ENCODE measurements around the gene REEP1. TPM values are rescaled to one million over a fixed set of nuclear protein-coding genes. Genes with fewer than 3 reads are reported as not detected.

REEP1 gene
- total RNA-seq, 4 donors from 2014 or later: 0.39 to 3.3 (median 1.7) TPM

DNA sequence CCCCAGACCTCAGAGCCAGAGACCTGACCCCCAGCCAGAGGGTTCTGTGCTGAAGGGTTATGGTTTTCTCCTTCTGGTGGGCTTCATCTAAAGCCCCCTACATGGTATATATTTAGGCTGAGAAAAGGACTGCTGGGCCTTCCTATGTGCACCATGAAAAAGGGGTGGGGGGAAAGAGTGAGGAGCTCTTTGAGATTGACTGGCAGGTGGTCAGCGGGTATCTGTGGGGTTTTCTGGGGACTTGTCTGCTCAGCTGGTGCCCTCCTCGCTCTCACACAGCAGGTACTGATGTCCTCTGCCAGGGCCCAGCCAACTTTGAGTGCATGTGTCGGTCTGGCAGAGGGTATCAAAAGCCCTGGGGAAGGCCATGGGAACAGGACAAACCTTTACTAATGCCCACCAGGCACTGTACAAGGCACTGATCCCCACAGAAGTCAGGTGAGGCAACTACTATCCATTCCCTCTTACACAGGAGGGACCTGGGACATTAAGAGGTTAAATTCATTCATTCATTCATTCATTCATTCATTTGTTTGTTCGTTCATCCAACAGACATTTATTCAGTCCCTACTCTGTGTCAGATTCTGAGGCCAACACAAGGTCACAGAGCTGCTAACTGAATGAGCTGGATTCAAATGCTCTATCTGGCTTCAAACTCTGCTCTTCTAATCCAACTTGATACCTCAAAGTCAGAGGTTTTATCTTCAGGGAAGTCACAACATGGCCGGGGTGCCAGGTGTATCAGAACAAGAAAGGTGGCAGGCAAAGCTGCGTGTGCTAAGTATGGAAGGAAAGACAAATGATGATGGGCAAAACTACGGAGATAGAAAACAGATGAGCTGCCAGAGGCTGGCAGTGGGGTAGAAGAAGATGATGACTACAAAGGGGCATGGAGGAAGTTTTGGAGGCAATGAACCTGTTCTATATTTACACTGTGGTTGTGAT is 44.6 kb downstream of the REEP1 start:
- H3K4me3 ChIP-seq: no peak overlapping the region
- TF ChIP-seq EP300 (IDR thresholded peaks at IDR 0.05) (no peak), CTCF (IDR thresholded peaks at IDR 0.05) (no peak), POLR2A (IDR thresholded peaks at IDR 0.05) (no peak)
- H3K36me3 ChIP-seq: no peaks in the 10 kb centered on the region
- peaks cover 0 to 2% (median 0%) of the 10 kb centered on the region in 4 donors for H3K4me1 ChIP-seq
- H3K27me3 ChIP-seq: no peaks in the 10 kb centered on the region
- peak overlapping the region in 1 of 4 donors; percentile 22 for H3K27ac ChIP-seq
- DNase-seq (ENCODE audit: low spot score in 2 of 2): no peak
- WGBS, 2 donors: 83 to 85% methylated on average over 7 of the region's 7 CpGs
- H3K9me3 ChIP-seq: no peaks in the 10 kb centered on the region

- Histone ChIP-seq H3K27me3 (no peaks in the 10 kb centered on the region), H3K9me3 (no peaks in the 10 kb centered on the region), H3K4me3 (no peak overlapping the region), H3K36me3 (no peaks in the 10 kb centered on the region), H3K27ac (peak overlapping the region in 1 of 4 donors; percentile 2), H3K4me1 (no peaks in the 10 kb centered on the region)
- TF ChIP-seq POLR2A (IDR thresholded peaks at IDR 0.05) (no peak), EP300 (IDR thresholded peaks at IDR 0.05) (no peak), CTCF (IDR thresholded peaks at IDR 0.05) (no peak)
- 76 to 79% methylated on average over 4 of the region's 4 CpGs for WGBS, 2 donors
- no peak for DNase-seq (ENCODE audit: low spot score in 2 of 2)
These were observed 46.1 kb downstream of the REEP1 start for GRCh38 chr2:86291328-86291662.

- 63 to 76% methylated on average over 5 of the region's 5 CpGs for WGBS, 2 donors
- TF ChIP-seq POLR2A (IDR thresholded peaks at IDR 0.05) (no peak), CTCF (IDR thresholded peaks at IDR 0.05) (no peak), EP300 (IDR thresholded peaks at IDR 0.05) (no peak)
These were observed 46.7 kb downstream of the REEP1 start for GRCh38 chr2:86290596-86291327.

GRCh38 chr2:86286516-86286915 is 50.9 kb downstream of the REEP1 start:
- Histone ChIP-seq H3K27ac (no peak overlapping the region), H3K36me3 (no peaks in the 10 kb centered on the region), H3K27me3 (no peaks in the 10 kb centered on the region), H3K4me1 (no peaks in the 10 kb centered on the region), H3K9me3 (no peaks in the 10 kb centered on the region), H3K4me3 (no peak overlapping the region)
- no peak for TF ChIP-seq POLR2A (IDR thresholded peaks at IDR 0.05)
- no peak for DNase-seq (ENCODE audit: low spot score in 2 of 2)
- 52 to 55% methylated on average over 3 of the region's 3 CpGs for WGBS, 2 donors

More at GRCh38 chr2:86290596-86291327, 46.7 kb downstream of the REEP1 start:
- H3K4me3 ChIP-seq: no peak overlapping the region
- no peaks in the 10 kb centered on the region for H3K9me3 ChIP-seq
- DNase-seq (ENCODE audit: low spot score in 2 of 2): no peak
- H3K4me1 ChIP-seq: no peaks in the 10 kb centered on the region
- no peaks in the 10 kb centered on the region for H3K36me3 ChIP-seq
- peak overlapping the region in 2 of 4 donors; percentile 2 to 13 for H3K27ac ChIP-seq
- no peaks in the 10 kb centered on the region for H3K27me3 ChIP-seq

DNA sequence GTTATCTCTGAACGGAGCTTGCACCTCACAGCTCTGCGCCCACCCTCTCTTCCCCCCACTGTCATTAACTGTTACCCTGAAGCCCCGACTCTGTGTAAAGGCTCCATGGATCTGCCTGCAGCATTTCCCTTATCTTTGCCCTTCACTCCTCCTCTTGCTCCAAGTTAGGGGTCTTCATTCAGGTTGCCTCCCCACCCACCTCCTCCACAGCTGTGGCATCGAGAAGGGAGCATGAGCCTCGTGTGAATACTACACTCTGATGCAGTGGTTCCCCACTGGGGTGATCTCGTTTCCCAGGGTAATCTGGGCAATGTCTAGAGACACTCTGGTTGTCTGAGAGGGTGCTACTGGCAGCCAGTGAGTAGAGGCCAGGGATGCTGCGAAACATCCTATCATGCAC is 51.4 kb downstream of the REEP1 start:
- H3K27me3 ChIP-seq: no peaks in the 10 kb centered on the region
- no peaks in the 10 kb centered on the region for H3K9me3 ChIP-seq
- DNase-seq (ENCODE audit: low spot score in 2 of 2): no peak
- H3K27ac ChIP-seq: no peak overlapping the region
- no peaks in the 10 kb centered on the region for H3K4me1 ChIP-seq
- WGBS, 2 donors: 85 to 87% methylated on average over 7 of the region's 7 CpGs
- H3K36me3 ChIP-seq: no peaks in the 10 kb centered on the region
- TF ChIP-seq CTCF (IDR thresholded peaks at IDR 0.05): no peak
- H3K4me3 ChIP-seq: no peak overlapping the region
